Motor neuron (in vitro differentiated cells): ENCODE measurements around the gene PRSS27. TPM values are rescaled to one million over a fixed set of nuclear protein-coding genes. Genes with fewer than 3 reads are reported as not detected.
"Not testable (repeated sequence)": the region's sequence is repeated elsewhere in the genome, so short reads cannot be mapped to it uniquely, and the experiment has no call there.

Source experiments
- ATAC-seq, 8 experiments: fragments of 200-7000 bp; cut with Tn5 transposase; replicated peaks in 6 of 8; 2 replicates each; pipeline ENCODE4 v1.8.0; 2021; ENCODE audit warnings: mild to moderate bottlenecking in 8 of 8, moderate library complexity in 8 of 8
- H3K27ac ChIP-seq, 2 donors: fragments of 250-450 bp; sonication (Bioruptor Pico); 2 replicates each; pipeline ENCODE4 v1.9.0; 2021; ENCODE audit warnings: antibody characterized with exemption in 2 of 2, mild to moderate bottlenecking in 2 of 2, moderate library complexity in 1 of 2
- H3K4me1 ChIP-seq, 2 donors: fragments of 250-450 bp; sonication (Bioruptor Pico); replicated peaks in 1 of 2; 2 replicates each; pipeline ENCODE4 v1.6.1; 2021; ENCODE audit warnings: antibody characterized with exemption in 2 of 2, mild to moderate bottlenecking in 2 of 2, moderate library complexity in 1 of 2
- H3K4me3 ChIP-seq, 5 donors: fragments of 250-450 bp; sonication (Bioruptor Pico); 2 replicates each; pipeline ENCODE4 v1.9.0; 2021; ENCODE audit warnings: antibody characterized with exemption in 5 of 5, mild to moderate bottlenecking in 5 of 5, moderate library complexity in 4 of 5
- whole genome bisulfite sequencing, 10 experiments: fragments of 450-650 bp; shearing (Covaris generic); methylation state at CpG; one replicate each; pipeline ENCODE4 v1.0.0; 2022; 5-methylcytosine and 5-hydroxymethylcytosine counted together
- in situ Hi-C, 9 experiments: fragments of 400-800 bp; cut with MboI; loops; one replicate each; pipeline ENCODE4 v1.15.0; 2021; ENCODE audit warnings: low sequenced_read_pairs in 9 of 9, low pct_unique_long_range_greater_than_20kb in 2 of 9; ENCODE audit not compliant: unreplicated experiment in 9 of 9
- total RNA-seq, 8 experiments: library from RNA; unstranded; fragments of 300-600 nt; gene quantifications; 2 replicates each; pipeline versions ENCODE4 v1.2.3 to v1.2.4, GENCODE V29; 2022

Gene PRSS27
- total RNA-seq, 8 experiments from 2014 or later, result 1.1 to 7.5 (median 4.2) TPM

DNA sequence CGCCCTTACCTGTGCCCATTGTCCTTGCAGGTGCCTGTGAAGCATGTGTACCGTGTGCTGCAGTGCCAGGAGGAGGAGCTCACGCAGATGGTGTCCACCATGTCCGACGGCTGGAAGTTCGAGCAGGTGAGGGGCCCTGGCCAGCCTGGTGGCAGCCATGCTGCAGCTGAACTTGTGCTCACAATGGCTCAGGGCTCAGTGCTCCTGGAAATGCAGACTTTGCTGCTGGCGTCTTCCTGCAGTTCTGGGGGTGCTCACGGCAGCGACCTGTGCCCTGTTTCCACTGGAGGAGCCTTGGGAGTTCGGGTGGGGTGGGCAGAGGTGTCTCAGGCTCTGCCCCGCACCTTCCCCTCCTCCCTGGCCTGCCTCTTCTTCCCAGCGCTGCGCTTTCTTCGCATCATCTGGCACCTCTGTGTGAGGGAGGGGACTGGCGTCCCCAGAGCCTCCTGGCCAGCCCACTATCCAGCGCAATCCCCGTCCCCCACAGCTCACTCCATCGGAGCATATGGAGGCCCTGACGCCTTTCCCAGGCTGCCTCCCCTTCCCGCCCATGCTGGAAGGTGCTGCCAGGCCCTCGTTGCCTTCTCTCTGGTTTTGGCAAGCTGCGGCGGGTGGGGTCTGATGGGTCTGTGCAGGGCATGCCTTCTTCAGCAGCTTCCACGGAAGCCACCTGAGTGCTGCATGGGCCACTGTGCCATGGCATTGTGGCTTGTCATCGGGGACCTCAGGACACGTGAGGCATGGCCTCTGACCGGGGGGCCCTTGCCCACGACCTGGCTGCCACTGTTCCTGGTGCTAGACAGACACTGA is 20.0 kb downstream of the PRSS27 start:
- WGBS, 10 experiments, result 87 to 94% methylated on average over 5 to 14 of the region's 28 CpGs; no CpG with 5 or more reads in 8 of the 10 experiments
- Histone ChIP-seq H3K27ac (no peak overlapping the region), H3K4me3 (no peak overlapping the region), H3K4me1 (no peaks in the 10 kb centered on the region)
- in situ Hi-C loops, result no loop called here
- ATAC-seq, result no peak

DNA sequence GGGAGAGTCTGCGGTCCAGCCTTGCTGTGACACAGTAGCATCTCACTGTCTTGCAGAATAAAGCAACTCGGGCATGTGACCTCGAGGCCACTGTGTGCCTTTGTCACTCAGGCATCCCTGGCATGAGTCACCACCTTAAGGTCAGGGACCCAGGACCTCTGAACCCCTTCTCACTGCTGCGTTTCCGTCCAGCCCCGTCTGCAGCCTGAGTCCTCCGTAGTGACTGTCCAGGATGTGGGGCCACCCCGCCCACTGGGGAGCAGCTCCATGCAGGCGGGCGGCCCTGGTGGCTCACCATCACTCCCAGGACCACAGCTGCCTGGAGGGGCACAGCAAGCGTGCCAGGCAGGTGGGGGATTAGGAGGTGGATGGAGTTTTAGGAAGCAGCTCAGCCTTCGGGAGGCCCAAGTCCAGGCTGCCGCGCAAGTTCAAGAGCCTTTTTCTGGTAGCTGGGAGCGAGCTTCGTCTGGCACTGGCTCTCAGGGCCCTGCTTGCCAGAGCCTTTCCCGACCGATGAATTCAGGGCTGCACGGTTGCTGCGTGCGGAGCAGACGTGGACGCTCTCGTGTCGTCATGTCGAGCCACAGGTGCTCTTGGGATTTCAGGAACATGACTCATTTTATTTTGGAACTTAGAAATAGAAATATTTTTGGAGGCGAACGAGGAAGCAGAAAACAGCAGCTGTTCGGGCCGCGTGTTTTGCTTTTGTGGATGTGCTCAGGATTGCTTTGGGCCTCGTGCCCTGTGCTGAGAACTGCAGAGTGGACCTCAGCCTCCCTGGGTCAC is 20.9 kb downstream of the PRSS27 start:
- in situ Hi-C loops, result no loop called here
- Histone ChIP-seq H3K4me1 (no peaks in the 10 kb centered on the region), H3K27ac (no peak overlapping the region), H3K4me3 (no peak overlapping the region)
- no peak for ATAC-seq
- 62 to 100% (median 92%) methylated on average over 2 to 13 of the region's 32 CpGs; no CpG with 5 or more reads in 6 of the 10 experiments for WGBS, 10 experiments

DNA sequence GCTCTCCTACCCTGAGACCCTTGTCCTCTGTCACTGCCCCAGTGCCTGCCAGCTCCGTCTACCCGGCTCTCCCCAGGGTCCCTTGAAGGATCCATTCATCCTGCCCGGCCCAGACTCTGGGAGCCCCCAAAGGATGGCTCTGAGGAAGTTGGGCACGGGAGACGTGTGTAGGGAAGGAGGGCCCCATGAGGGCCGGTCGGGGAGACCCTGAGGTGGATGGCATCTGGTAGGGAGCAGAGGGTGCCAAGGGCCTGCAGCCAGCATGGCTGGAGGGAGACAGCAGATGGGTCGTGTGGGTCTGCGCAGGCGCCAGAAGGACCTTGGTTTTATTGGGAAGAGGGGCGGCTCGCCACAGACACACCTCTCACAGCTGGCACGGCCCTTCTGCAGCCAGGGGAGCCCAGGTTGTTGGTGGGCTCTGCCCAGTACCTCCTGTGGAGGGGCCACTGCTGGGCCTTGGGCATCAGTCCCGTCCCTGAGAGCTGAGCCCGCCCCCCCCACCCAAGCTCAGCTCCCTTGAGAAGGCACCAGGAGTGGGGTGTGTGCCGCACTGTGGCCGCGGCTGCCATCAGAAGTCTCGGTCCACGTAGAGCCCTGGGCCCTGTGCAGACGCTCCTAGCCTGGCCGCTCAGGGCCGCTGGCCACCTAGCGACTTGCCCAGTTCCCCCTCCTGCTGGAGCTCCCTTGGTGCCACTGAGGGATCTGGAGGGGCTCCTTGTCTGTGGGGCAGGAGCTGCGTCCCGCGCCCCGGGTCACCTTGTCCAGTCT is 21.7 kb downstream of the PRSS27 start:
- in situ Hi-C loops, result no loop called here
- 98 to 100% (median 100%) methylated on average over 1 to 7 of the region's 28 CpGs; no CpG with 5 or more reads in 5 of the 10 experiments for WGBS, 10 experiments
- Histone ChIP-seq H3K4me3 (no peak overlapping the region), H3K27ac (no peak overlapping the region), H3K4me1 (peaks cover 4% of the 10 kb centered on the region in 2 donors)
- no peak for ATAC-seq

DNA sequence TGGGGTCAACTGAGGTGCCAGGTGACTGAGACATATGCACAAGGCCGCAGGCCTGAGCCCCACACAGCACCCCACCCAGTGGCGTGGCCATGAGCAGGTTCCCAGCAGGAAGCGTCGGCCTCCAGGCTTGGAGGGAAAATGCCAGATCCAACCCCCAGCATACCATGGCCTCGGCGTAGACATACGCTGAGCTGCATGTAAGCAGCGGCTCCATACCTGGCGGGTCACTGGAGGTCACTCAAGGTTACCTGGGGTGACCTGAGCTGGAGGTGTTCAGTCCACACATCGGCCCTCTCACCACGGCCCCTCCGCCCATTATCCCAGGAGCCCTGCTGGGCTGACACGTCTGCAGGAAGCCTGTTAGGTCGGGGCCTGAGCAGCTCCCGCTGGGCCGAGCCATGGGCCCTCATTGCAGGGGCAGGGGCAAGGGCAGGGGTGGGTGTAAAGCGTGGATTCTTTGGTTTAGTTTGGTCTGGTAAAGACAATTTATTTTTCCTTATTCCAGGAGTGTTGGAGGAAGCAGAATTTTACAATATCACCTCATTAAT is 22.5 kb downstream of the PRSS27 start:
- H3K4me3 ChIP-seq, result no peak overlapping the region
- in situ Hi-C loops, result no loop called here
- no peak for ATAC-seq
- 100% methylated on average over 1 to 4 of the region's 17 CpGs; no CpG with 5 or more reads in 7 of the 10 experiments for WGBS, 10 experiments
- H3K4me1 ChIP-seq, result peaks cover 12% of the 10 kb centered on the region in 2 donors
- no peak overlapping the region for H3K27ac ChIP-seq

DNA sequence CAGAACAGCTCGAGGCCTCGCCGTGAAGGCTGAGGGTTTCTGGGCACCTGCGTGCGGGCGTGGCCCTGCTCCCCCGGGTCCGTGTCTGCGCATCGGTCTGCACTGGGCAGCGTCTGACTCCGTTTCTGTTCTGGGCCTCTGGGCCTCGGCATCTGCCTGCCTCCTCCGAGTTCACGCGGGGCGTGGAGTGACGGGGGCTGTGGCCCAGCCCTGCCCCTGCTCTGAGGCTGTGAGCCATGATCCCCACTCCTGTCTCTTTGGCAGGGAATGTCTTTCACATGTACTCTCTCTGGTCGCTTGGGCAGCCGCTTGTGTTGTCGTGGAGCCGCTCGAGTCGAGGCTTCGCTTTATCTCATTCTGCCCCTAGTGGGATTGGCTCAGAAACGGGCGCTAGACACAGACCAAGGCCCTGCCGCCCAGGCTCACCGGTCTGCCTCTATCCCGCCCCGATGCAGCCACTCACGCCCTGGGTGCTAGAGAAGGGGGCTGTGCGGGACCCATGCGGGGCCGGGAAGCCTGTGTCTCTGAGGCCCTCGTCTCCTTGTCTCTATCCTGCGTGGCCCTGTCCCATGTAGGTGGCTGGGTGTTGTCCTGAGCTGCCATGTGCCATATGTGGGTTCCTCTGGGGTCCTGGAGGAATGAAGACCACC is 23.3 kb downstream of the PRSS27 start:
- ATAC-seq, H3K4me3 ChIP-seq, H3K27ac ChIP-seq, in situ Hi-C loops: not testable (repeated sequence)
- peaks cover 15 to 17% of the 10 kb centered on the region in 2 donors for H3K4me1 ChIP-seq
- 100% methylated on average over 5 of the region's 37 CpGs; no CpG with 5 or more reads in 9 of the 10 experiments for WGBS, 10 experiments

DNA sequence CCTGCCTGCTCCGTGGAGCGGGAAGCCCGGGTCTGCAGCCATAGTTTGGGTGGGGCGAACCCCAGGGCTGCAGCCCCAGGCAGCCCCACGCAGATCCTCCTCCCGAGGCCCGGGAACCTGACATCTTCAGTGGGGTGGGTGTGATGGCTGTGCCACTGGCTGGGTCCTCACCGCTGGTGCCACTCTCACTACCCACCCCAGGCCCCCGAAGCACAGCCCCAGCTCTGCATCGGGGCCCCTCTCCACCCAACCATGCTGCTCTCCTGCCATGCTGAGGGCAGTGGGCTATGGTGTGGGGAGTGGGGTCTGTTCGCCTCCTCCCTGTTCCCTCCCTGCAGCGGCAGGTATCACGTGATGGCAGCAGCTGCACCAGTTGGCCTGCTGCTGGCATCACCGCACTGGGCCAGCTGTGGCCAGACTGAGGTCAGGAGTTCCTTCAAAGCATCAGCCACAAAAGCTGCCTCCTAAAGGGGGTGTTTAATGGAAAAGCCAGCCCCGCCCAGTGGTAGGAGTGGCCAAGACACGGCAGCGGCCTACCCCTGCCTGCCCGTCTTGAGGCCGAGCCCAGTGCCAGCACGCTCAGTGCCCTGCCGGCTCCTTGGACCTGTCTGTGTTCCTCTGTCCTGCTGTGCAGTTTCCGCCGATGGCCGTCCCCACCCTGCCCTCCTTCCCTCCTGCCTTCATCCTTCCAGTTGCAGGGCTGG is 26.9 kb downstream of the PRSS27 start:
- peak; percentile 33 to 86 (median 80) for ATAC-seq
- WGBS, 10 experiments, result 39 to 60% (median 40%) methylated on average over 1 to 9 of the region's 24 CpGs; no CpG with 5 or more reads in 7 of the 10 experiments

DNA sequence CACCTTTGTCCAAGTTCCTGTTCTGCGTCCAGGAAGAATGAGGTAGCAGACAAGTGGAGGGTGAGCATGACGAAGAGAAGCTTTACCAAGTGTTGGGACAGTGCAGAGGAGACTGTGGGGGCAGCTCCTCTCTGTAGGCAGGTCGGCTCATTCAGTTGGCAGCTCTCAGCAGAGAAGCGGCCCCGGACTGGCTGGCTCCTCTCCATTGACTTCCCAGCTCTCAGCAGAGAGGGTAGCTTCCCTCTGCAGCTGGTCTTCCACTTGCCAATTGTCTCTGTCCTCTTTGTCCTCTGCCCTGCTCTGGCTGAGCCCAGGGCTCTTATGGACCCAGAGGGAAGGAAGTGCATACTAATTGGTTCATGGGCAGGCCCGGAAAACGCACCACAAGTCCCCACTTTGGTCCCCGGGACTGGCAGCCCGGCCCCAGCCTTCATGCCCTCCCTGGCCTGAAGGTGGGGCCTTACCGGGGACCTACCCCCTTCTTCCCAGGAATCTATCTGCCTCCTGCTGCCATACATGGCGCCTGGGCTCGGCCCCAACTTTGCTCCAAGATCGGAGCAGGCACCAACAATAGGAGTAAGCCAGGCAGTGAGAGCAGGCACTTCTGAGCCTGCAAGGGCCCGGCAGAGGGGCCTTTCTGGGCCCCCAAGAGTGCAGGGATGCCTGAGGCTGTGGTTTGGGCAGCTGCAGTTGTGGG is 27.6 kb downstream of the PRSS27 start:
- Histone ChIP-seq H3K4me3 (no peak overlapping the region), H3K4me1 (peaks cover 15 to 17% of the 10 kb centered on the region in 2 donors), H3K27ac (peak overlapping the region; percentile 87 to 91)
- peak in 5 of 8 experiments; percentile 18 to 61 (median 32) for ATAC-seq
- WGBS, 10 experiments, result 55 to 95% (median 79%) methylated on average over 2 to 5 of the region's 14 CpGs; no CpG with 5 or more reads in 4 of the 10 experiments
- in situ Hi-C loops, result no loop called here

More for the DNA sequence above, 26.9 kb downstream of the PRSS27 start:
- H3K27ac ChIP-seq, result peak overlapping the region; percentile 91 to 92
- in situ Hi-C loops, result no loop called here
- peaks cover 15 to 17% of the 10 kb centered on the region in 2 donors for H3K4me1 ChIP-seq
- peak overlapping the region in 1 of 5 donors; percentile 8 for H3K4me3 ChIP-seq

DNA sequence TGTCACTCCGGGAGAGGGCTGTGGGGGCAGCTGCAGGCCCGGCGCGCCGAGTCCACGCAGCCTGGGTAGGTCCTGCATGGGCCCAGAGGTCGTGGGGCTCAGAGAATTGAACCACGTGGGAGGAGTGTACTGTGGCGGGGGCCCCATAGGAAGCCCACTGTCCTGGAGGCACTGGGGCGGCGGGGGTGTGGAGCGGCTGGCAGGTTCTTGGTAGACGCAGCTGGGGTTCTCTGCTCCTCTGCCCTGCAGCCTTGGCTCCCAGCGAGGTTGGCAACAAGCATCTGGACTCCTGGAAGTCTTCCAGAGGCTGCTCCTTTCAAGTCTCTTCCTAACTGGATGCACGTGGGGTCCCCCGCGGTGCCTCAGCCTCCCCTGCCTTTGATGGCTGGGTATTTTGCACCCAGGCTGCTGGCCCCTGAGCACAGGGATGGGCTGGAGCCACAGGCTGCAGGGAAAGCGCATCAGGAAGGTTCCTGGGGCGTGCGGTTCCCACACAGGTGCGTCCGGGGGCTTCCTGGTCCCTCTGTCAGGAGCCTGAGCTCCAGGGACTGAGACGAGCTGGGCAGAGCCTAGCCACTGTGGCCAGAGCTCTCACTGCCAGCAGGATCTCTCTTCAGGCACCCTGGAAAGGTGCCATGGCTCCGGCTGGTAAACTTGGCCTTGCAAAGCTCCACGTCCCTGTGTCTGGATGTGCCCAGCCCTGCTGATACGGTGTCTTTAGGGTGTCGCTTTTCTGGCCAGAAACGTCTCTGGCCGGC is 28.4 kb downstream of the PRSS27 start:
- no peak for ATAC-seq
- in situ Hi-C loops, result no loop called here
- H3K4me1 ChIP-seq, result peaks cover 15 to 17% of the 10 kb centered on the region in 2 donors
- H3K27ac ChIP-seq, result peak overlapping the region; percentile 87 to 91
- 80 to 100% (median 100%) methylated on average over 1 to 6 of the region's 29 CpGs; no CpG with 5 or more reads in 5 of the 10 experiments for WGBS, 10 experiments
- H3K4me3 ChIP-seq, result no peak overlapping the region

DNA sequence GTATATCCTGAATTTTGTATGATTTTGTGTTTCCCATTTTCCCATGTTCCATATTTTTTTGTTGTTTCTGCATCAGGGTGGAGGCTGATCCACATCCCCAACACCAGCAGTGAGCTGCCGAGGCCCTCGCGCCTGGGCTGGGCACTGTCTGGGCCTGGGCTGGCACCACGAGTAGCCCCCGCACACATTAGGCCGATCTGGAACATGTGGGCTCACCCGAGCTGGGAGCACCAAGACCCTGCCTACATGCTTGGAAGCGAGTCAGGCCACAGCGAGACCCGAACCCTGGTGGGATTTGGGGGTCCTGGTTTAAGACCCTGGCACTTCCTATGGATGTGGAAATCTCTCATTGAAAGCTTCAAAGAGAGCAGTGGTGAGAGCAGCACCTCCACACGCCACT is 29.2 kb downstream of the PRSS27 start:
- no peak overlapping the region for H3K4me3 ChIP-seq
- ATAC-seq, result no peak
- H3K4me1 ChIP-seq, result peaks cover 15 to 17% of the 10 kb centered on the region in 2 donors
- in situ Hi-C loops, result no loop called here
- 60 to 100% (median 100%) methylated on average over 1 to 2 of the region's 11 CpGs; no CpG with 5 or more reads in 7 of the 10 experiments for WGBS, 10 experiments
- H3K27ac ChIP-seq, result no peak overlapping the region

DNA sequence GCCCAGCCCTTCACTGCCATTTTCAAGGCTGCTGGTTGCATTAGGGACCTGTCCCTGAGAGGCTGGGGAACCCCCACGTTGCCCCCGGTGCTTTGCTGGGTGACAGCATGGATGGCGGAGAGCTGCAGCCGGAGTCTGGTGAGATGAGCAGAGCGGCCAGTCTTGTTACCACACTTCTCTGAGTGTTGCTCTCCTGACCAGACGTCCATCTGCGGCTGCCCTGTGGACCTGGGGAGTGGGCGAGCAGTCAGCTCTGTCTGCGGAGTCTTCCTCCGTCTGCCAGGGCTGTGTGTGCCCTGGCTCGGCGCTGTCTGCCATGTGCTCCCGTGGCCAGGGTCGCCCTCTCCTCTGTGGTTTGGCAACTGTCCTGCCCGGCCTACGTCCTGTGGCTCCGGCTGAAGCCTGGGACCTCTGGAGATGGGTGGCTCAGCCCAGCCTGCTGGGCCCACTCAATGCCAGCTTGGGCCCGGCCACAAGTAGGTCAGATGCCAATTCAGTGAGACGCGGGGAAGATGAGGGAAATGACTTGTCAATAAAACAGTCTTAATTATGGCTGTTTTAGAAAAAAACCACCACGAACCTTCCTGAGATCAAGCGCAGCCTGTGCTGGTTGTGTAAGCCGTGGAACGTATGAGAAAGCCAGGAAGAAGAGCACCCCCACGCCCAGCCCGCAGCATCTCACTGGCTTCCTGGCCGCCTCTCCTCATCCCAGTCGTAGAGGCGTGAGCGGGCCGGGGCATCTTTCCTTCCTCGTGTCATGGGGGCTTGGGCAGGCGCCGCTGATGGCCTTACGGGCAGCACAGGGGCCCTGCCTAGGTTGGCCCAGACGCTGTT is 29.8 kb downstream of the PRSS27 start:
- in situ Hi-C loops, result no loop called here
- ATAC-seq, result no peak
- 84 to 100% (median 94%) methylated on average over 1 to 9 of the region's 36 CpGs; no CpG with 5 or more reads in 2 of the 10 experiments for WGBS, 10 experiments
- no peak overlapping the region for H3K27ac ChIP-seq
- peaks cover 15 to 17% of the 10 kb centered on the region in 2 donors for H3K4me1 ChIP-seq
- no peak overlapping the region for H3K4me3 ChIP-seq
